MM.1S (cell line): ENCODE measurements around the gene ZC2HC1C.
A peak's percentile ranks its signal among the peaks of the same experiment; 100 is the strongest.

Source experiments
- DNase-seq: peaks from one replicate; pipeline ENCODE4 v3.0.0-alpha.2; 2015
- H2AFZ ChIP-seq: fragments of 300-600 bp; sonication (generic); 2 replicates; pipeline ENCODE4 v1.6.0; 2016; ENCODE audit warnings: antibody characterized with exemption, low read length
- H3F3A ChIP-seq: fragments of 300-600 bp; sonication (generic); 2 replicates; pipeline ENCODE4 v1.6.1; 2016; ENCODE audit warnings: mild to moderate bottlenecking, antibody characterized with exemption, low read length, moderate library complexity, mixed read lengths; ENCODE audit not compliant: insufficient read depth
- H3K27ac ChIP-seq: fragments of 300-600 bp; sonication (generic); 2 replicates; pipeline ENCODE4 v1.5.1; 2016; ENCODE audit warnings: mild to moderate bottlenecking, low read length
- H3K27me3 ChIP-seq: fragments of 300-600 bp; sonication (generic); replicated peaks from 2 replicates; pipeline ENCODE4 v1.6.0; 2016; ENCODE audit warnings: low read length; ENCODE audit not compliant: insufficient read depth
- H3K36me3 ChIP-seq: fragments of 300-600 bp; sonication (generic); replicated peaks from 2 replicates; pipeline ENCODE4 v1.6.1; 2016; ENCODE audit warnings: mild to moderate bottlenecking, low read length, mixed read lengths; ENCODE audit not compliant: insufficient read depth
- H3K4me1 ChIP-seq: fragments of 300-600 bp; sonication (generic); 2 replicates; pipeline ENCODE4 v1.6.1; 2016; ENCODE audit warnings: low read length, mixed read lengths
- H3K4me2 ChIP-seq: fragments of 300-600 bp; sonication (generic); 2 replicates; pipeline ENCODE4 v1.6.0; 2016; ENCODE audit warnings: low read depth, low read length
- H3K4me3 ChIP-seq: fragments of 300-600 bp; sonication (generic); 2 replicates; pipeline ENCODE4 v1.5.1; 2016; ENCODE audit warnings: low read length, mixed read lengths
- H3K79me2 ChIP-seq: fragments of 300-600 bp; sonication (generic); 2 replicates; pipeline ENCODE4 v1.6.1; 2016; ENCODE audit warnings: mixed run types, low read length, mixed read lengths
- H3K9ac ChIP-seq: fragments of 300-600 bp; sonication (generic); 2 replicates; pipeline ENCODE4 v1.6.1; 2016; ENCODE audit warnings: low read length, mixed read lengths
- H3K9me2 ChIP-seq: fragments of 300-600 bp; sonication (generic); replicated peaks from 2 replicates; pipeline ENCODE4 v1.6.1; 2016; ENCODE audit warnings: mild to moderate bottlenecking, low read length, mixed read lengths; ENCODE audit not compliant: insufficient read depth
- H3K9me3 ChIP-seq: fragments of 300-600 bp; sonication (generic); replicated peaks from 2 replicates; pipeline ENCODE4 v1.6.1; 2016; ENCODE audit warnings: mild to moderate bottlenecking, low read length, mixed read lengths; ENCODE audit not compliant: insufficient read depth
- H4K20me1 ChIP-seq: fragments of 300-600 bp; sonication (generic); 2 replicates; pipeline ENCODE4 v1.6.1; 2016; ENCODE audit warnings: mild to moderate bottlenecking, low read length, moderate library complexity, mixed read lengths; ENCODE audit not compliant: insufficient read depth
- EZH2 ChIP-seq: fragments of 300-600 bp; sonication (generic); optimal IDR thresholded peaks from 2 replicates; pipeline ENCODE3; 2017; ENCODE audit warnings: low read depth, mild to moderate bottlenecking, antibody characterized with exemption, low read length, mixed read lengths
- EZH2phosphoT487 ChIP-seq: fragments of 300-600 bp; sonication (generic); IDR thresholded peaks from 2 replicates; pipeline ENCODE4 v1.6.1; 2018; ENCODE audit warnings: antibody characterized with exemption, low read length
- TF ChIP-seq, protein P1 (sequence below): fragments of 300-600 bp; sonication (generic); IDR thresholded peaks from 2 replicates; pipeline ENCODE4 v1.5.1; 2016; ENCODE audit warnings: antibody characterized with exemption, low read length, mixed read lengths

Gene ZC2HC1C

DNA sequence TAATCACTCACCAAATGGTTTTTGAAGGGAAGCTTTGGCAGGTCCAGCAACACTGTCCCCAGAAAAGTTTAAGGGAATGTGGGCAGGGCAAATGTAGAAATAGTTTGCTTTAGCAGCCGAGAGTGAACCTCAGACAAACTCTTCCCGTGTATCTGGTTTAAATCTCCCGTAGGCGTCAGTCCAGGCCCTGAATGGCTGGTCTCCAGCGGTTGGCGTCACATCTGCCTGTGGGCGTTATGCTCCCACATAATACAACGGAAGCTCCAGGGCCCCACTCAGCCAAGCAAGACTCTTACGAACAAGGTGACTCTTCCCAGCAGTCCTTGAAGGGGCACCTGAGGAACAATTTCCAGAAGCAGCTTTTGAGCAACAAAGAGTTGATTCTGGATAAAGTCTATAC lies 942 bp downstream of the ZC2HC1C start:
- DNase-seq, result no peak
- TF ChIP-seq, protein P1, sequence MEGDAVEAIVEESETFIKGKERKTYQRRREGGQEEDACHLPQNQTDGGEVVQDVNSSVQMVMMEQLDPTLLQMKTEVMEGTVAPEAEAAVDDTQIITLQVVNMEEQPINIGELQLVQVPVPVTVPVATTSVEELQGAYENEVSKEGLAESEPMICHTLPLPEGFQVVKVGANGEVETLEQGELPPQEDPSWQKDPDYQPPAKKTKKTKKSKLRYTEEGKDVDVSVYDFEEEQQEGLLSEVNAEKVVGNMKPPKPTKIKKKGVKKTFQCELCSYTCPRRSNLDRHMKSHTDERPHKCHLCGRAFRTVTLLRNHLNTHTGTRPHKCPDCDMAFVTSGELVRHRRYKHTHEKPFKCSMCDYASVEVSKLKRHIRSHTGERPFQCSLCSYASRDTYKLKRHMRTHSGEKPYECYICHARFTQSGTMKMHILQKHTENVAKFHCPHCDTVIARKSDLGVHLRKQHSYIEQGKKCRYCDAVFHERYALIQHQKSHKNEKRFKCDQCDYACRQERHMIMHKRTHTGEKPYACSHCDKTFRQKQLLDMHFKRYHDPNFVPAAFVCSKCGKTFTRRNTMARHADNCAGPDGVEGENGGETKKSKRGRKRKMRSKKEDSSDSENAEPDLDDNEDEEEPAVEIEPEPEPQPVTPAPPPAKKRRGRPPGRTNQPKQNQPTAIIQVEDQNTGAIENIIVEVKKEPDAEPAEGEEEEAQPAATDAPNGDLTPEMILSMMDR, result no peak
- no peak for TF ChIP-seq EZH2
- no peak for TF ChIP-seq EZH2phosphoT487
- H3K36me3 ChIP-seq, result no peaks in the 10 kb centered on the region
- 0 out of 2 replicates have a peak, but pooled peaks cover 4% of the 10 kb centered on the region for H3K4me1 ChIP-seq
- H3K9me3 ChIP-seq, result no peaks in the 10 kb centered on the region
- H4K20me1 ChIP-seq, result no peaks in the 10 kb centered on the region
- no peak overlapping the region; the same call in 1 of the 2 replicates for H3K4me3 ChIP-seq
- H3K9me2 ChIP-seq, result no peaks in the 10 kb centered on the region
- peaks cover 5% of the 10 kb centered on the region; the same call in 1 of the 2 replicates for H3K79me2 ChIP-seq
- H2AFZ ChIP-seq, result no peak overlapping the region
- H3K27me3 ChIP-seq, result no peaks in the 10 kb centered on the region
- H3K27ac ChIP-seq, result peak overlapping the region; percentile 79; the same call in 1 of the 2 replicates
- no peak overlapping the region for H3K9ac ChIP-seq
- H3F3A ChIP-seq, result no peaks in the 10 kb centered on the region
- peak overlapping the region; percentile 76; the same call in 1 of the 2 replicates for H3K4me2 ChIP-seq

DNA sequence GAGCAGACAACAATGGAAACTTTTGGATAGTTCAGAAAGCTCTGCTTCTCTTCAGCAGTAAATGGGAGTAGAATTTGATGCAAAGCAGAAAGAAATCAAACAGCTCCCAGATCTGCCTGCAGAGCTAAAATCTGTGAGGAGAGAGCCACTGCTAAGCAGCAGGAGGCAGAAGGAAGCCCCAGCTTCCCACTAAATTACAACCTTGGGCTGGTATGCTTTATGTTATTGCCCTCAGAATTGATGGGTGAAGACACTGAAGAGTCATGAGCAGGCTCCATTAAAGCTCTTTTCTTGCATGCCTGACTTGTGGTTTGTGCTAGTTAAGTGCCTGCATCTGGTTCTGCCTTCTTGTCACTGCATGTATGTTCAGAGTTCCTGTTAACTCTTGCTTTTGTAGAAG lies 8.4 kb downstream of the ZC2HC1C start:
- Histone ChIP-seq H3F3A (no peaks in the 10 kb centered on the region), H3K4me2 (no peak overlapping the region), H3K9me2 (no peaks in the 10 kb centered on the region), H3K9me3 (no peaks in the 10 kb centered on the region), H3K9ac (no peak overlapping the region), H3K27me3 (no peaks in the 10 kb centered on the region), H3K4me1 (no peaks in the 10 kb centered on the region), H3K36me3 (no peaks in the 10 kb centered on the region), H3K4me3 (no peak overlapping the region), H3K27ac (no peak overlapping the region), H4K20me1 (no peaks in the 10 kb centered on the region), H3K79me2 (no peaks in the 10 kb centered on the region), H2AFZ (no peak overlapping the region)
- DNase-seq, result no peak
- TF ChIP-seq EZH2 (no peak), EZH2phosphoT487 (no peak)
- TF ChIP-seq, protein P1, result no peak

DNA sequence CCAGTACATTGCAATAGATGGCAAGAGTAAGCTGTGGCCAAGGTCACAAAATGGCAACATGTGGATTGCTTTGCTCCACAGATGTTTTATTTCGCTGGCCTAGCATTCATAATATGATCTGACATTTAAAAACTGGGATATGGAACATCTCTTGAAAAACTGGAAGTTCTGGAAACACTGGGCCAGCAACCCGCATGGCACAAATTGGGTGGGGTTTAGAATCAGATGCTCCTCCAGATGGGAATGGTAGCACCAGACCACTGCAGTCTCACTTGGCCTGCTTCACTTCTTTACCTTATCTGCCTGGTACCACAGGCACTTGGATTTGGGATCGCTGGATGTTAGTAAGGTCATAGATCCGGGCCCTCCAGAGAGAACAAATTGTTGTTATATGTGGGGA lies 10.1 kb downstream of the ZC2HC1C start:
- no peaks in the 10 kb centered on the region for H3K9me3 ChIP-seq
- H2AFZ ChIP-seq, result no peak overlapping the region
- H3K27ac ChIP-seq, result no peak overlapping the region

More for the DNA sequence above, 10.1 kb downstream of the ZC2HC1C start:
- no peaks in the 10 kb centered on the region for H3K36me3 ChIP-seq
- no peaks in the 10 kb centered on the region for H3F3A ChIP-seq
- H3K9me2 ChIP-seq, result no peaks in the 10 kb centered on the region
- TF ChIP-seq EZH2, result no peak
- no peak for TF ChIP-seq EZH2phosphoT487
- TF ChIP-seq, protein P1, result no peak
- no peaks in the 10 kb centered on the region for H3K27me3 ChIP-seq
- no peaks in the 10 kb centered on the region for H4K20me1 ChIP-seq
- no peak overlapping the region for H3K9ac ChIP-seq
- H3K79me2 ChIP-seq, result no peaks in the 10 kb centered on the region
- H3K4me3 ChIP-seq, result no peak overlapping the region
- DNase-seq, result no peak
- H3K4me2 ChIP-seq, result no peak overlapping the region
- no peaks in the 10 kb centered on the region for H3K4me1 ChIP-seq
